Esophagus muscularis mucosa (tissue), 4 donors: ENCODE results near the gene IFIT5. TPM values are rescaled to one million over a fixed set of nuclear protein-coding genes. Genes with fewer than 3 reads are reported as not detected.

Source experiments
- DNase-seq: peaks from one replicate; pipeline ENCODE4 v3.0.0-alpha.2; 2017; ENCODE audit errors: extremely low spot score
- H3K27ac ChIP-seq, 4 donors: fragments of 200-600 bp; sonication (generic); replicated peaks in 1 of 4; 1 replicate in 3 of 4; 2 replicates in 1 of 4; pipeline ENCODE4 v1.5.1; 2016 to 2019; ENCODE audit warnings: mild to moderate bottlenecking in 1 of 4
- H3K27me3 ChIP-seq, 4 donors: fragments of 200-600 bp; sonication (generic); one replicate each; pipeline versions ENCODE4 v1.5.1 to v1.6.0; 2016 to 2019
- H3K36me3 ChIP-seq, 4 donors: fragments of 200-600 bp; sonication (generic); one replicate each; pipeline ENCODE4 v1.5.1; 2016 to 2019
- H3K4me1 ChIP-seq, 4 donors: fragments of 200-600 bp; sonication (generic); one replicate each; pipeline ENCODE4 v1.5.1; 2016 to 2019
- H3K4me3 ChIP-seq, 4 donors: fragments of 200-600 bp; sonication (generic); 1 replicate in 2 of 4; 2 replicates in 2 of 4; pipeline ENCODE4 v1.5.1; 2016 to 2019; ENCODE audit warnings: mild to moderate bottlenecking in 4 of 4, moderate library complexity in 1 of 4
- H3K9me3 ChIP-seq, 4 donors: fragments of 200-600 bp; sonication (generic); 1 replicate in 3 of 4; 2 replicates in 1 of 4; pipeline ENCODE4 v1.5.1; 2016 to 2019
- EP300 ChIP-seq: sonication (generic); formaldehyde crosslinking; IDR thresholded peaks from one replicate; pipeline ENCODE4 v1.6.1; 2017; ENCODE audit warnings: antibody characterized with exemption
- POLR2A ChIP-seq: fragments of 450-650 bp; IDR thresholded peaks from one replicate; pipeline ENCODE4 v1.6.1; 2017; ENCODE audit warnings: antibody characterized with exemption, moderate library complexity, mild to moderate bottlenecking, low read depth
- POLR2AphosphoS5 ChIP-seq, 2 donors: sonication (generic); formaldehyde crosslinking; IDR thresholded peaks; one replicate each; pipeline ENCODE4 v1.6.1; 2017; ENCODE audit warnings: antibody characterized with exemption in 2 of 2
- WGBS: methylation state at CpG from one replicate; pipeline ENCODE4 v1.1.5; 2018; 5-methylcytosine and 5-hydroxymethylcytosine counted together
- intact Hi-C: fragments of 100-400 bp; cut with DNase I; formaldehyde crosslinking; loops from one replicate; pipeline ENCODE4 v1.15.1; 2023
- total RNA-seq, 4 donors: library from RNA; depleted of rRNA; stranded (reverse); fragments of >200 nt; gene quantifications; one replicate each; pipeline versions ENCODE4 v1.1.0 to v1.2.1, GENCODE V29; 2016
- TF ChIP-seq, protein P1 (sequence below), 3 experiments: fragments of 200-600 bp in 2 of 3; fragments of 450-650 bp in 1 of 3; sonication (generic) in 2 of 3; IDR thresholded peaks; one replicate each; pipeline ENCODE4 v1.5.1; 2017 to 2019; ENCODE audit warnings: antibody characterized with exemption in 3 of 3, mild to moderate bottlenecking in 2 of 3, moderate library complexity in 1 of 3

Gene IFIT5
- total RNA-seq, 4 donors from 2014 or later: 13.0 to 23.3 (median 19.1) TPM

- Histone ChIP-seq H3K9me3 (no peaks in the 10 kb centered on the region), H3K36me3 (no peaks in the 10 kb centered on the region), H3K4me3 (no peak overlapping the region), H3K27ac (no peak overlapping the region), H3K27me3 (no peaks in the 10 kb centered on the region), H3K4me1 (peaks cover 33 to 47% (median 46%) of the 10 kb centered on the region in 4 donors)
- no peak for DNase-seq
- intact Hi-C loops: loop anchor here (5.0 kb wide), 1 partner anchor 34 kb away; no protein-coding TSS in a partner anchor
- TF ChIP-seq POLR2A: no peak
- TF ChIP-seq EP300: no peak
- TF ChIP-seq POLR2AphosphoS5 (IDR thresholded peaks at IDR 0.05): no peak
- TF ChIP-seq, protein P1, sequence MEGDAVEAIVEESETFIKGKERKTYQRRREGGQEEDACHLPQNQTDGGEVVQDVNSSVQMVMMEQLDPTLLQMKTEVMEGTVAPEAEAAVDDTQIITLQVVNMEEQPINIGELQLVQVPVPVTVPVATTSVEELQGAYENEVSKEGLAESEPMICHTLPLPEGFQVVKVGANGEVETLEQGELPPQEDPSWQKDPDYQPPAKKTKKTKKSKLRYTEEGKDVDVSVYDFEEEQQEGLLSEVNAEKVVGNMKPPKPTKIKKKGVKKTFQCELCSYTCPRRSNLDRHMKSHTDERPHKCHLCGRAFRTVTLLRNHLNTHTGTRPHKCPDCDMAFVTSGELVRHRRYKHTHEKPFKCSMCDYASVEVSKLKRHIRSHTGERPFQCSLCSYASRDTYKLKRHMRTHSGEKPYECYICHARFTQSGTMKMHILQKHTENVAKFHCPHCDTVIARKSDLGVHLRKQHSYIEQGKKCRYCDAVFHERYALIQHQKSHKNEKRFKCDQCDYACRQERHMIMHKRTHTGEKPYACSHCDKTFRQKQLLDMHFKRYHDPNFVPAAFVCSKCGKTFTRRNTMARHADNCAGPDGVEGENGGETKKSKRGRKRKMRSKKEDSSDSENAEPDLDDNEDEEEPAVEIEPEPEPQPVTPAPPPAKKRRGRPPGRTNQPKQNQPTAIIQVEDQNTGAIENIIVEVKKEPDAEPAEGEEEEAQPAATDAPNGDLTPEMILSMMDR (IDR thresholded peaks at IDR 0.05): no peak
Observed at GRCh38 chr10:89371079-89371478, 43.3 kb upstream of the IFIT5 start.

DNA sequence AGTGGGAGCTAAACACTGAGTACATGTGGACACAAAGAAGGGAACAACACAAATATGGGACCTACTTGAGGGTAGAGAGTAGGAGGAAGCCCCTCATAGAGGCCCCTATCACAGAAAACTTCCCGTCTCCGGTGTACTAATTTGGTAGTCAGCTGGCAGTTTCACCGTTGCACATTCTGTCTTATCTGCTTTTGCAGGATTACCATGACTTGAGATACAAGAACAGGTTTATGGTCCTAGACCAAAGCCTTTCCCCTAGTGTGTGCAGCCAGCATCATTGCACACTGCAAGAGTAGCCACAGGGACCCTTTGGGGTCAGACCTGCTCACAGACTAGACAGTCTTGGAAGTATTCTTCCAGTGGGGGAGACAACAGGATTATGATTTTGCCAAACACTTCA is 42.4 kb upstream of the IFIT5 start:
- H3K4me1 ChIP-seq: peaks cover 33 to 46% (median 45%) of the 10 kb centered on the region in 4 donors
- no peak overlapping the region for H3K4me3 ChIP-seq
- H3K27ac ChIP-seq: no peak overlapping the region
- WGBS: 100% methylated on average over 3 of the region's 3 CpGs
- no peaks in the 10 kb centered on the region for H3K27me3 ChIP-seq
- no peaks in the 10 kb centered on the region for H3K9me3 ChIP-seq
- H3K36me3 ChIP-seq: no peaks in the 10 kb centered on the region
- TF ChIP-seq EP300 (no peak), POLR2AphosphoS5 (IDR thresholded peaks at IDR 0.05) (no peak), POLR2A (no peak)
- TF ChIP-seq, protein P1 (IDR thresholded peaks at IDR 0.05): no peak
- DNase-seq: no peak
- intact Hi-C loops: loop anchor here (5.0 kb wide), 1 partner anchor 35 kb away; no protein-coding TSS in a partner anchor

DNA sequence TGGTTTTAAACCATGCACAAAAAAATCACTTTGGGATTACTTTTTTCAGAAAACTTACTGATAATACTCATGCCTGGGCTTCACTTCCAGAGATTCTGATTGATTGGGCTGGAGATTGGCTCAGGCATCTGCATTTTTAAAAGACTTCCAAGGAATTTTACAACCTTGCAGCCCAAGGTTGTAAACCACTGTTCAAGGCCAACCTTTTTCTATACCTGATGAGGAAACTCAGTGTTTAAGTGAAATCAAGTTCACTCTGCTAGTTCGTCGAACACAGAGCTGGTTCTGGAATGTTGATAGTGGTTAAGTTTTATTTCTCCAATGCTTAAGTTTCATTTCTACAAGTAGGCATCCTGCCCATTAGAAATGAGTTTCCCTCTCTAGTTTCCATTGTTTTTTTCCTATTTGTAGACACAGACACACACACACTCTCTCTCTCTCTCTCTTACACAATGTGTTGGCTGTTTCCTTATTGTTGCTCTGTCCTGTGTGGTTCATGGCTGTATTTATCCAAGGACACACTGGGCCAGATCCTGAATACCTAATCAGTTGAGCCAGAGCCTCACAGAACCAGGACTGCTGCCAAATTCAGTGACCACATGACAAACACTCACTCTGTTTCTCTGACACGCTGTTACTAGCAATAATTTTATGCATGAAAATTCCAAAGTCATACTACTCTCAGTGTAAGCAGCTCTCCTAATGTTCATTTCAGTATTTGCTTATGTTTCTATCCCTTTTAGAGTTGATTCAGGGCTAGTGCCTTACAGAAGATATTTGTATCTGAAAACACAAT is 40.3 kb upstream of the IFIT5 start:
- Histone ChIP-seq H3K27me3 (no peaks in the 10 kb centered on the region), H3K4me3 (peak overlapping the region in 2 of 4 donors; percentile 14 to 23), H3K27ac (peak overlapping the region; percentile 77 to 81 (median 80)), H3K9me3 (no peaks in the 10 kb centered on the region), H3K36me3 (no peaks in the 10 kb centered on the region), H3K4me1 (peaks cover 22 to 29% (median 25%) of the 10 kb centered on the region in 4 donors)
- DNase-seq: peak; percentile 96
- TF ChIP-seq POLR2A: no peak
- TF ChIP-seq, protein P1 (IDR thresholded peaks at IDR 0.05): no peak
- TF ChIP-seq POLR2AphosphoS5 (IDR thresholded peaks at IDR 0.05): peak; percentile 72 to 75
- no peak for TF ChIP-seq EP300
- intact Hi-C loops: loop anchor here (5.0 kb wide), 1 partner anchor 37 kb away; no protein-coding TSS in a partner anchor
- 9% methylated on average over 3 of the region's 3 CpGs for WGBS

- TF ChIP-seq POLR2AphosphoS5 (IDR thresholded peaks at IDR 0.05) (no peak), POLR2A (no peak), EP300 (no peak)
- TF ChIP-seq, protein P1 (IDR thresholded peaks at IDR 0.05): no peak
- Histone ChIP-seq H3K27ac (peak overlapping the region; percentile 77 to 81 (median 80)), H3K36me3 (no peaks in the 10 kb centered on the region), H3K9me3 (no peaks in the 10 kb centered on the region), H3K27me3 (no peaks in the 10 kb centered on the region), H3K4me3 (peak overlapping the region in 1 of 4 donors; percentile 14), H3K4me1 (peaks cover 21 to 23% (median 22%) of the 10 kb centered on the region in 4 donors)
- DNase-seq: no peak
- intact Hi-C loops: loop anchor here (5.0 kb wide), 1 partner anchor 37 kb away; no protein-coding TSS in a partner anchor
Observed at GRCh38 chr10:89374713-89375141, 39.6 kb upstream of the IFIT5 start.
